PC-9 (cell line): Measurements from ENCODE around the gene USF3. TPM values are rescaled to one million over a fixed set of nuclear protein-coding genes. Genes with fewer than 3 reads are reported as not detected.

Experiments
- BruUV-seq: library from RNA; stranded (reverse); fragments of 400-500 nt; replicated peaks from 2 replicates; lab custom pipeline; 2021; lab: Mats Ljungman, UMichigan
- CTCF ChIA-PET: fragments of 300-600 bp; sonication (Branson Sonifier 250); formaldehyde crosslinking; loops from one replicate; lab custom pipeline; 2022; ENCODE audit warnings: antibody characterized with exemption; lab: Charles Lee
- POLR2A ChIA-PET: fragments of 300-600 bp; sonication (Branson Sonifier 250); formaldehyde crosslinking; loops from one replicate; lab custom pipeline; 2022; ENCODE audit warnings: antibody characterized with exemption; ENCODE audit not compliant: unreplicated experiment; lab: Charles Lee
- DNase-seq, 2 experiments: peaks; one replicate each; pipeline versions ENCODE4 v3.0.0 to v3.0.0-alpha.2; 2015 to 2022; ENCODE audit warnings: mixed read lengths in 1 of 2
- H2AFZ ChIP-seq: fragments of 200-600 bp; sonication (generic); 2 replicates; pipeline ENCODE4 v1.8.1; 2017; ENCODE audit warnings: antibody characterized with exemption
- H3F3A ChIP-seq: fragments of 200-600 bp; sonication (generic); 2 replicates; pipeline ENCODE4 v1.8.1; 2017; ENCODE audit warnings: antibody characterized with exemption, mild to moderate bottlenecking, low read depth; ENCODE audit not compliant: insufficient read depth
- H3K27ac ChIP-seq: fragments of 200-600 bp; sonication (generic); 2 replicates; pipeline ENCODE4 v1.6.1; 2016; ENCODE audit warnings: mixed run types
- H3K27me3 ChIP-seq: fragments of 200-600 bp; sonication (generic); 2 replicates; pipeline ENCODE4 v1.6.1; 2016; ENCODE audit warnings: low read depth, mixed run types; ENCODE audit not compliant: insufficient read depth
- H3K36me3 ChIP-seq: fragments of 200-600 bp; sonication (generic); 2 replicates; pipeline ENCODE4 v1.6.1; 2016; ENCODE audit warnings: low read depth, mixed run types
- H3K4me1 ChIP-seq: fragments of 200-600 bp; sonication (generic); replicated peaks from 2 replicates; pipeline ENCODE4 v1.6.1; 2016; ENCODE audit warnings: mixed run types; ENCODE audit not compliant: insufficient read depth
- H3K4me2 ChIP-seq: fragments of 200-600 bp; sonication (generic); 2 replicates; pipeline ENCODE4 v1.6.1; 2017; ENCODE audit warnings: mixed run types
- H3K4me3 ChIP-seq: fragments of 200-600 bp; sonication (generic); 2 replicates; pipeline ENCODE4 v1.6.1; 2016; ENCODE audit warnings: mixed run types
- H3K79me2 ChIP-seq: fragments of 200-600 bp; sonication (generic); 2 replicates; pipeline ENCODE4 v1.6.1; 2017; ENCODE audit warnings: low read depth, mixed run types
- H3K9me2 ChIP-seq: fragments of 200-600 bp; sonication (generic); 2 replicates; pipeline ENCODE4 v1.8.1; 2017; ENCODE audit warnings: mild to moderate bottlenecking; ENCODE audit not compliant: insufficient read depth
- H3K9me3 ChIP-seq: fragments of 200-600 bp; sonication (generic); 2 replicates; pipeline ENCODE4 v1.8.1; 2016; ENCODE audit warnings: low read depth; ENCODE audit not compliant: insufficient read depth
- H4K20me1 ChIP-seq: fragments of 200-600 bp; sonication (generic); 2 replicates; pipeline ENCODE4 v1.8.1; 2017; ENCODE audit not compliant: insufficient read depth
- EZH2 ChIP-seq: fragments of 200-600 bp; sonication (generic); IDR thresholded peaks from 2 replicates; pipeline ENCODE4 v1.8.0; 2017; ENCODE audit warnings: antibody characterized with exemption, low read depth
- intact Hi-C: fragments of 100-400 bp; cut with micrococcal nuclease; formaldehyde crosslinking; loops from one replicate; pipeline ENCODE4 v1.10.0; 2022; ENCODE audit not compliant: unreplicated experiment
- total RNA-seq: library from RNA; stranded (reverse); gene quantifications from 2 replicates; pipeline ENCODE4 v1.2.3, GENCODE V29; 2021
- TF ChIP-seq, protein P1 (sequence below): fragments of 200-600 bp; sonication (generic); conservative IDR thresholded peaks from 2 replicates; pipeline ENCODE4 v1.6.1; 2017; ENCODE audit warnings: mixed run types, antibody characterized with exemption, mild to moderate bottlenecking, moderate library complexity

Gene USF3
- total RNA-seq, 1 experiment from 2014 or later = 12.8 TPM

DNA sequence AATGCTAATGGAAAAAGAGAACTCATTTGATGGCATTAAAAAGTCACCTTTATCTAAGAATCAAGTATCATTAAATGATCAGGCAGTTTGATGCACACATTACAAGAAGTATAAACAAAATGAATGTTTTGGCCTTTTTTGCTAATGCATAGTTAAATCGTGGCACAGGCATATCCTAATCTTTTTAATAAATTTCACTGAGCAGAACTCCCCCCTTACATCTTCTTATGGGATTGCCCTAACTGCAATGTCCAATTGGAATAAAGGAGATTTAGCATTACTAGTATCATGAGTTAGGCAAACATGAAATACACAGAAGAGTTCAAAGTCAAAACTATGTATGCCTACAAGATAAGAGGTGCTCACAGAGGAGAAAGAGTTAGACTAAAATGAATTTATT is 32.7 kb downstream of the USF3 start:
- Histone ChIP-seq H3K79me2 (no peaks in the 10 kb centered on the region), H3K4me2 (no peak overlapping the region), H3K9me2 (no peaks in the 10 kb centered on the region), H4K20me1 (no peaks in the 10 kb centered on the region), H3K36me3 (peaks cover 3% of the 10 kb centered on the region), H3K27ac (no peak overlapping the region), H3K9me3 (no peaks in the 10 kb centered on the region), H3K4me3 (no peak overlapping the region), H2AFZ (no peak overlapping the region), H3F3A (no peaks in the 10 kb centered on the region), H3K27me3 (no peaks in the 10 kb centered on the region), H3K4me1 (no peaks in the 10 kb centered on the region)
- intact Hi-C loops = no loop called here
- TF ChIP-seq, protein P1, sequence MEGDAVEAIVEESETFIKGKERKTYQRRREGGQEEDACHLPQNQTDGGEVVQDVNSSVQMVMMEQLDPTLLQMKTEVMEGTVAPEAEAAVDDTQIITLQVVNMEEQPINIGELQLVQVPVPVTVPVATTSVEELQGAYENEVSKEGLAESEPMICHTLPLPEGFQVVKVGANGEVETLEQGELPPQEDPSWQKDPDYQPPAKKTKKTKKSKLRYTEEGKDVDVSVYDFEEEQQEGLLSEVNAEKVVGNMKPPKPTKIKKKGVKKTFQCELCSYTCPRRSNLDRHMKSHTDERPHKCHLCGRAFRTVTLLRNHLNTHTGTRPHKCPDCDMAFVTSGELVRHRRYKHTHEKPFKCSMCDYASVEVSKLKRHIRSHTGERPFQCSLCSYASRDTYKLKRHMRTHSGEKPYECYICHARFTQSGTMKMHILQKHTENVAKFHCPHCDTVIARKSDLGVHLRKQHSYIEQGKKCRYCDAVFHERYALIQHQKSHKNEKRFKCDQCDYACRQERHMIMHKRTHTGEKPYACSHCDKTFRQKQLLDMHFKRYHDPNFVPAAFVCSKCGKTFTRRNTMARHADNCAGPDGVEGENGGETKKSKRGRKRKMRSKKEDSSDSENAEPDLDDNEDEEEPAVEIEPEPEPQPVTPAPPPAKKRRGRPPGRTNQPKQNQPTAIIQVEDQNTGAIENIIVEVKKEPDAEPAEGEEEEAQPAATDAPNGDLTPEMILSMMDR = no peak
- TF ChIP-seq EZH2 = no peak
- DNase-seq = no peak
- ChIA-PET POLR2A (no interaction called here), CTCF (no interaction called here)
- BruUV-seq = no TSS peak

DNA sequence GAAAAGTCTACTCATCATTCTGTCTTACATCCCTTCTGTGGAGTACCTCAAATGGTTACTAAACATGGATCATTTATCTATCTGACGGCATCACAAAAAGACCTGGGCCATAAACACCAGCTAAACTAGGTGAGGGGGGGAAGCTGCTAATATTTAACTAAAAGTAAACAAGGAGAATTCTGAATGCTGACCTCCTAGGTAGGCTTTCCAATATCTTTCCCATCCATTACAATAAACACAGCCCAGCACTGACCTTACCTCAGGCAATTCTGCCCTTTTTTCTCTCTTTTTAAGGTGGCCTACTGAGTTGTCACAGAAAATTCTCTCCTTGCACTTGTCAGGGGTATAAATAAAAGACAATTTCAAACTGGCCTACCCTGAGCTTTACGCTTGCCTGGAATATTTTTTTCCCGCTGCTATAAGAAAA is 33.1 kb downstream of the USF3 start:
- TF ChIP-seq EZH2 = no peak
- TF ChIP-seq, protein P1 = no peak
- ChIA-PET CTCF (no interaction called here), POLR2A (no interaction called here)
- H3K36me3 ChIP-seq = peaks cover 3% of the 10 kb centered on the region
- no peaks in the 10 kb centered on the region for H3K79me2 ChIP-seq
- no peak for DNase-seq
- H4K20me1 ChIP-seq = no peaks in the 10 kb centered on the region
- H3K4me3 ChIP-seq = no peak overlapping the region
- intact Hi-C loops = no loop called here
- no peaks in the 10 kb centered on the region for H3K27me3 ChIP-seq
- H3K27ac ChIP-seq = no peak overlapping the region
- no TSS peak for BruUV-seq
- no peaks in the 10 kb centered on the region for H3F3A ChIP-seq
- H3K4me1 ChIP-seq = no peaks in the 10 kb centered on the region
- H3K9me3 ChIP-seq = no peaks in the 10 kb centered on the region
- H3K4me2 ChIP-seq = no peak overlapping the region
- H2AFZ ChIP-seq = no peak overlapping the region
- H3K9me2 ChIP-seq = no peaks in the 10 kb centered on the region

DNA sequence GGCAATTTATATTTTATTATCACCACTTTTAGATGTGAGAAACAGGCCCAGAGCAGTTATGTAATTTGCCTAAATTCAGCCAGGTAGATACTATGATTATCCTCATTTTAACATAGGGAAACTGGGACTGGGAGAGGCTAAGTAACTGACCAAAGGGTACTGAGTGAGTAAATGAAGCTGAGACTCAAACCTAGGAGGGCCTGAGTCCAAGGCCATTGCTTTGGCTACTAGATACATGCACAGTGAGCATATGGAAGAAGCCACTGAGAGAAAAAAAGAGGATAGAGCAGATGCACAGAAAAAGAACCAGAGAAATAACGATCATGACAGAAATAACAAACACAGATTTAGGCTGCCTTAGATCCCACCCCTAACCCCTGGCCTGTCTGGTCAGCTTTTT is 33.6 kb downstream of the USF3 start:
- Histone ChIP-seq H3K36me3 (peaks cover 3% of the 10 kb centered on the region), H3F3A (no peaks in the 10 kb centered on the region), H4K20me1 (no peaks in the 10 kb centered on the region), H3K4me1 (no peaks in the 10 kb centered on the region), H3K9me3 (no peaks in the 10 kb centered on the region), H3K27me3 (no peaks in the 10 kb centered on the region), H3K9me2 (no peaks in the 10 kb centered on the region), H3K4me3 (no peak overlapping the region), H3K4me2 (no peak overlapping the region), H3K27ac (no peak overlapping the region), H3K79me2 (no peaks in the 10 kb centered on the region), H2AFZ (no peak overlapping the region)
- ChIA-PET CTCF (no interaction called here), POLR2A (no interaction called here)
- no TSS peak for BruUV-seq
- no peak for DNase-seq
- TF ChIP-seq, protein P1 = no peak
- intact Hi-C loops = no loop called here
